Suprapubic skin (tissue), 3 donors: ENCODE data around the gene FAM83G.

ENCODE experiments used
- EP300 ChIP-seq: sonication (generic); formaldehyde crosslinking; IDR thresholded peaks from one replicate; pipeline ENCODE4 v1.6.1; 2017; ENCODE audit warnings: antibody characterized with exemption
- POLR2A ChIP-seq, 2 donors: fragments of 450-650 bp; IDR thresholded peaks; one replicate each; pipeline ENCODE4 v1.6.1; 2017; ENCODE audit warnings: antibody characterized with exemption in 2 of 2, mild to moderate bottlenecking in 2 of 2, moderate library complexity in 2 of 2
- TF ChIP-seq, protein P1 (sequence below), 2 donors: fragments of 200-600 bp in 1 of 2; fragments of 450-650 bp in 1 of 2; sonication (generic) in 1 of 2; IDR thresholded peaks; one replicate each; pipeline ENCODE4 v1.5.1; 2016 to 2019; ENCODE audit warnings: antibody characterized with exemption in 2 of 2, mild to moderate bottlenecking in 1 of 2, moderate library complexity in 1 of 2

DNA sequence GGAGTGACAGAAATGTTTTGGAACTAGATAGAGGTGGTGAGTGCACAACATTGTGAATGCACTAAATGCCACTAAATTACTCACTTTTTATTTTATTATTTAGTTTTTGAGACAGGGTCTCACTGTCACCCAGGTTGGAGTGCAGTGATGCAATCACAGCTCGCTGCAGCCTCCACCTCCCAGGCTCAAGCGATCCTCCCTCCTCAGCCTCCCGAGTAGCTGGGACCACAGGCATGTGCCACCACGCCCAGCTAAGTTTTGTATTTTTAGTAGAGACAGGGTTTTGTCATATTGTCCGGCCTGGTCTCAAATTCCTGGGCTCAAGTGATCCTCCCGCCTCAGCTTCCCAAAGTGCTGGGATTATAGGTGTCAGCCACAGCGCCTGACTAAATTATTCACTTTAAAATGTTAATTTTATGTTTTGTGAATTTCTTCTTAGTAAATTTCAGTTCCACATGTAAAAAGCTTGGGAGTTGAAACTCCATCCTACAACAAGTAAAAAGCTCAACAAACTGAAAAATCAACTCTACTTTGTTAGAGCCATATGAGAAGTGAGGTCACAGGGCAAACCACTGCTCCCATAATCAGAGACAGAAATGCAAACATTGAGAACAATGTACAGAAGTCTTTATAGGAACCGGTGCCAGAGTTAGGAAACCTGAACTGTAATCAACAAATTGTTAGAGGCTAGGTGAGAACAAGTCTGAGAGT lies 66.4 kb downstream of the FAM83G start:
- TF ChIP-seq EP300 (no peak), POLR2A (IDR thresholded peaks at IDR 0.05) (no peak)
- TF ChIP-seq, protein P1, sequence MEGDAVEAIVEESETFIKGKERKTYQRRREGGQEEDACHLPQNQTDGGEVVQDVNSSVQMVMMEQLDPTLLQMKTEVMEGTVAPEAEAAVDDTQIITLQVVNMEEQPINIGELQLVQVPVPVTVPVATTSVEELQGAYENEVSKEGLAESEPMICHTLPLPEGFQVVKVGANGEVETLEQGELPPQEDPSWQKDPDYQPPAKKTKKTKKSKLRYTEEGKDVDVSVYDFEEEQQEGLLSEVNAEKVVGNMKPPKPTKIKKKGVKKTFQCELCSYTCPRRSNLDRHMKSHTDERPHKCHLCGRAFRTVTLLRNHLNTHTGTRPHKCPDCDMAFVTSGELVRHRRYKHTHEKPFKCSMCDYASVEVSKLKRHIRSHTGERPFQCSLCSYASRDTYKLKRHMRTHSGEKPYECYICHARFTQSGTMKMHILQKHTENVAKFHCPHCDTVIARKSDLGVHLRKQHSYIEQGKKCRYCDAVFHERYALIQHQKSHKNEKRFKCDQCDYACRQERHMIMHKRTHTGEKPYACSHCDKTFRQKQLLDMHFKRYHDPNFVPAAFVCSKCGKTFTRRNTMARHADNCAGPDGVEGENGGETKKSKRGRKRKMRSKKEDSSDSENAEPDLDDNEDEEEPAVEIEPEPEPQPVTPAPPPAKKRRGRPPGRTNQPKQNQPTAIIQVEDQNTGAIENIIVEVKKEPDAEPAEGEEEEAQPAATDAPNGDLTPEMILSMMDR (IDR thresholded peaks at IDR 0.05) = no peak
